ENCODE data around the gene GRAMD2A.

The GRAMD2A gene

DNA sequence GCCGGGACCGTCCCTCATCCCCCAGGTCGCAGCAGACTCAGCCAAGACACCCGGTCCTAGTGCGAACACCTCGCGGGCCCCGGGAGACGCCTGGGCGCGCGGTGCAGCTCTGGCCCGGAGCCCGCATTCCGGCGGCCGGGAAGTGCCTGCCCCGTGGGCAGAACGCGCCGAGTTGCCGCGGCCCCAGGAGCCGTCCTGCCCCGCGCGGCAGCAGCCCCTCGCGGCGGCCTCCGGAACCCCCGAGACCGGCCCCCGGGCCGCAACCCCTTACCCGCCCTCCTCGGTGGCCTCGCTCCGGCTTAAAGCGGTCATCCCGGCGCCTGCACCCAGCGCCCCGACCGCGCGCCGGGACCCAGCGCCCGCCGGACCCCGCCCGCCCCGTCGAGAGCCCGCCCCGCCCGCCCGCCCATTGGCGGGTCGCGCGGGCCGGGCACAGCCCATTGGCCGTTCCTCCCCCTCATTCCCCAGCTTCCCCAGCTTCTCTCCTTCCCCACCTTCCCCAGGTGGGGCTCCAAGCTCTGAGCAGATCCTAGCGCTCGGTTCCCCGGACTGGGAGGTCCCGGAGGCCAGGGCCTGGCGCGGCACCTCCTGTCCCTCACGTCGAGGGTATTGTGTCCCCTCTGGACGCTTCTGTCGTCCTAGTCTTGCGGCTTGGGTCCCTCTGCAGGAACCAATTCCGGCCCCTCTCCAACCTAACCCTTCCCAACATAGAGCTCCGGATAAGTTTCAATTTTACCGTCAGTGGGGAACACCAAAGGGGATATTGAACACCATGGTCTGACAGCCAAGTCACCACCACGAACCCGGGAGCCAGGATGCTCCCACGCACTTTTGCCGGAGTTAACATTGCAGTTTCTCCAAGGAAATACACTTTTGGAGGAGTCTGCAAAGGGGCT is at the start of gene GRAMD2A:
Gene GRAMD2A, minus strand, starts transcription at position 328 of the 896 bp plus-strand sequence.
- Histone ChIP-seq H3K36me3 (replicated peaks) (peaks cover 48% of the 10 kb centered on the region), H3K27me3 (replicated peaks) (no peaks in the 10 kb centered on the region), H3K27ac (no peak within 1 kb of the TSS), H3K4me3 (ENCODE audit: low read depth, low read length) (peak within 1 kb of the TSS; percentile 38)
- in situ Hi-C loops (cut with HindIII; ENCODE audit: low pct_ligation_motif_present, low sequenced_read_pairs): no loop called here
- TF ChIP-seq, protein P1, sequence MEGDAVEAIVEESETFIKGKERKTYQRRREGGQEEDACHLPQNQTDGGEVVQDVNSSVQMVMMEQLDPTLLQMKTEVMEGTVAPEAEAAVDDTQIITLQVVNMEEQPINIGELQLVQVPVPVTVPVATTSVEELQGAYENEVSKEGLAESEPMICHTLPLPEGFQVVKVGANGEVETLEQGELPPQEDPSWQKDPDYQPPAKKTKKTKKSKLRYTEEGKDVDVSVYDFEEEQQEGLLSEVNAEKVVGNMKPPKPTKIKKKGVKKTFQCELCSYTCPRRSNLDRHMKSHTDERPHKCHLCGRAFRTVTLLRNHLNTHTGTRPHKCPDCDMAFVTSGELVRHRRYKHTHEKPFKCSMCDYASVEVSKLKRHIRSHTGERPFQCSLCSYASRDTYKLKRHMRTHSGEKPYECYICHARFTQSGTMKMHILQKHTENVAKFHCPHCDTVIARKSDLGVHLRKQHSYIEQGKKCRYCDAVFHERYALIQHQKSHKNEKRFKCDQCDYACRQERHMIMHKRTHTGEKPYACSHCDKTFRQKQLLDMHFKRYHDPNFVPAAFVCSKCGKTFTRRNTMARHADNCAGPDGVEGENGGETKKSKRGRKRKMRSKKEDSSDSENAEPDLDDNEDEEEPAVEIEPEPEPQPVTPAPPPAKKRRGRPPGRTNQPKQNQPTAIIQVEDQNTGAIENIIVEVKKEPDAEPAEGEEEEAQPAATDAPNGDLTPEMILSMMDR (IDR thresholded peaks at IDR 0.05; ENCODE audit: low read depth, low read length, missing control alignments): no peak
- no peak for DNase-seq

DNA sequence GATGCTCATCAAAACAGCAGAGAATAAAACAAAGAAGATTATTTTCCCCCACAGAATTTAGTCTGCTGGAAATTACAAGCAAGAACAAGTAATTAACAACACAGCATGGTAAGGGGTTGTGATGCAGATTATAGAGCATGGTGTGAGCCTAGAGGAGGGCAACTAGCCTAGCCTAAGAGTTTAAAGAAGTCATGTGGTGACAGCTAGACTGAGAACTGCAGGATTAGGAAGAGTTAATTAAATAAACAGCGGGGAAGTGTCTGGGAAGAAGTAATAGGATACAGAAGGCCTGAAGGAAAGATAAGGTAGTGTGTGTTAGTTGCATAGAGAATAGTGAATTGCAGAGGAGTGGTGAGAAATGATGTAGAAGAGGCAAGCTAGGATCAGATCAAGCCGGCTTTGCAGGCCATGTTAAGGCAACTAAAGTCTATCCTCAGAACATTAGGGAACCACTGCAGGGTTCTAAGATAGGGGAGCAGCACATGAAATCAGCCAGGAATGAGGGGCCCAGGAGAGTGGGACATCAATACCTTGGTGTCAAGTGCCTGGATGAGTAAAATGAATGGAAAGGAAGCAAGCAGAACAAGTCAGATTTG is 45.3 kb upstream of the GRAMD2A start:
- TF ChIP-seq, protein P1 (IDR thresholded peaks at IDR 0.05; ENCODE audit: low read depth, low read length, missing control alignments): no peak
- Histone ChIP-seq H3K27me3 (replicated peaks) (no peaks in the 10 kb centered on the region), H3K4me3 (ENCODE audit: low read depth, low read length) (no peak overlapping the region), H3K36me3 (replicated peaks) (peaks cover 21% of the 10 kb centered on the region), H3K27ac (no peak overlapping the region)
- in situ Hi-C loops (cut with HindIII; ENCODE audit: low pct_ligation_motif_present, low sequenced_read_pairs): no loop called here
- DNase-seq: no peak

DNA sequence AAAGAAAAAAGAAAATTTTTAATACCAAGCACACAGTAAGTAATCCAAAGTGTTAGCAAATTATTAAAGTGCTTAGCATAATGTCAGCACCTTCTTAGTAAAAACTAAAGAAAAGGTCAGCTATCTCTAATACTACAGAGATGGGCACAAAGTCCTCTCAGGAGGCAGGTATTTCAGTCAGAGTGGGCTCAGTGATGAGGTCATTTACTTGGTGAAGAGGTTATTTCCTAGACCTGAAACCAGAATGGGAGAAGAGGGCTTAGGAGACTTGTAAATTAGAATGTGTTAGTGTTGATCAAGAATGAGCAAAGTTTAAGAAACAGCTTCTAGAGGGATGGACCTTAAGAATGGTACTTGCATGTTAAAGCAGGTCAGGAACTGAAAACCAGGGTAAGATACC is 42.1 kb upstream of the GRAMD2A start:
- Histone ChIP-seq H3K36me3 (replicated peaks) (peaks cover 20% of the 10 kb centered on the region), H3K4me3 (ENCODE audit: low read depth, low read length) (no peak overlapping the region), H3K27ac (no peak overlapping the region), H3K27me3 (replicated peaks) (no peaks in the 10 kb centered on the region)
- DNase-seq: no peak
- in situ Hi-C loops (cut with HindIII; ENCODE audit: low pct_ligation_motif_present, low sequenced_read_pairs): no loop called here
- TF ChIP-seq, protein P1 (IDR thresholded peaks at IDR 0.05; ENCODE audit: low read depth, low read length, missing control alignments): no peak

DNA sequence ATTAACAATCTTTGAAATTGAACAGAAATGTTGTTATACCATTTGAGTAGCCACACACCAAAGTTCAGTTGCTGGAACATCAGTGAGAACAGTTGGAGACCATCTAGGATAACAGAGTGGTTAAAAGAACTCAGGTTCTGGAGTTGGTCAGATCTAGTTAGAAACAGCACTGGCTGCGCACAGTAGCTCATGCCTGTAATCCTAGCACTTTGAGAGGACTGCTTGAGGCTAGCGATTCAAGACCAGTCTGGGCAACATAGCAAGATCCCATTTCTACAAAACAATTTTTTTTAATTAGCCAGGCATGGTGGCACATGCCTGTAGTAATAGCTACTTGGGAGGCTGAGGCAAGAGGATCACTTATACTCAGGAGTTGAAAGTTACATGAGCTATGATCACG is 41.0 kb upstream of the GRAMD2A start:
- in situ Hi-C loops (cut with HindIII; ENCODE audit: low pct_ligation_motif_present, low sequenced_read_pairs): no loop called here
- no peak for DNase-seq
- peaks cover 16% of the 10 kb centered on the region for H3K36me3 ChIP-seq (replicated peaks)
- no peaks in the 10 kb centered on the region for H3K27me3 ChIP-seq (replicated peaks)
- no peak overlapping the region for H3K27ac ChIP-seq
- TF ChIP-seq, protein P1 (IDR thresholded peaks at IDR 0.05; ENCODE audit: low read depth, low read length, missing control alignments): no peak
- no peak overlapping the region for H3K4me3 ChIP-seq (ENCODE audit: low read depth, low read length)

DNA sequence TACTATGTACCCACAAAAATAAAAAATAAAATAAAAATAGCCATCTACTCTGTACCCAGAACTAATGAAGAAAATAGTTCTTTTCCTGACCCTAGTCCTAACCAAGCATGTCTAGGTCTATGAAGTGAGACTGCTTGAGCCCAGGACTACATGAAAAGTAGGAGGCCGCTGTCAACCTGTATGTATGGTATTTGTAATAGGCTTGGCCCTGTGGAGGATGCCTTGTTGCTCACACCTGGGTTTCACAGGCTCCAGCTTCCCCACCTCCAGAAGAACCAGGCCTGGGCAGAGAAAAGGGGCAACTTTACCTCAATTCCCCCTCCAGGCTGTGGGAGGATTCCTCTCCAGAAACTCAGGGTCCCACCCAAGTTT is 40.3 kb upstream of the GRAMD2A start:
- Histone ChIP-seq H3K36me3 (replicated peaks) (peaks cover 16% of the 10 kb centered on the region), H3K27ac (peak overlapping the region; percentile 95), H3K4me3 (ENCODE audit: low read depth, low read length) (no peak overlapping the region), H3K27me3 (replicated peaks) (no peaks in the 10 kb centered on the region)
- DNase-seq: no peak
- in situ Hi-C loops (cut with HindIII; ENCODE audit: low pct_ligation_motif_present, low sequenced_read_pairs): no loop called here
- TF ChIP-seq, protein P1 (IDR thresholded peaks at IDR 0.05; ENCODE audit: low read depth, low read length, missing control alignments): no peak
